ENCODE results near the gene AQP2. TPM values are rescaled to one million over a fixed set of nuclear protein-coding genes. Genes with fewer than 3 reads are reported as not detected.
A peak's percentile ranks its signal among the peaks of the same experiment; 100 is the strongest.

The AQP2 gene
- total RNA-seq, 1 donor from 2014 or later = not detected

DNA sequence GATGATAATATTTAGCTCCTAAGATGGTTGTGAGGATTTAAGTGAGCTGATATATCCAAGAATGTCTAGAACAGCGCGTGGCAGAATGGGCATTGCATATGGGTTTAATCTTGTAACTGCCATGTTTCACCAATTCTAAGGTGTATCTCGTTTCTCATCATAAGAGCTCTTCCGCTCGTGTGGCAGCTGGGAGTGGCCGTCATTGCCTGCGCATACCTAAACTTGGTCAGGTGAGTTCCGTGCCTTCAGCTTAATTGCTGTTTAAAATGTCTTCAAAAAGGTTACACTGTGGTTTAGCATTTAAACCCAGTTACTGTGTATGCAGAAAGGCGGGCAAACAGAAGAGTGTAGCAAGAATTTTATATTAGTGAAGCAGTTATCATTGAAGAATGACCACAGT is 4.5 kb upstream of the AQP2 start:
- intact Hi-C loops (cut with micrococcal nuclease) = loop anchor here (10.0 kb wide), 1 partner anchor 81 kb away; no protein-coding TSS in a partner anchor
- Histone ChIP-seq H3K4me3 (no peak overlapping the region), H3K4me1 (peaks cover 12% of the 10 kb centered on the region), H3K36me3 (no peaks in the 10 kb centered on the region), H3K27ac (replicated peaks) (peak overlapping the region; percentile 49), H3K9me3 (replicated peaks) (no peaks in the 10 kb centered on the region), H3K27me3 (ENCODE audit: low read depth) (peaks cover 12% of the 10 kb centered on the region)
- TF ChIP-seq CTCF (IDR thresholded peaks at IDR 0.05; ENCODE audit: borderline replicate concordance) = no peak
- DNase-seq = no peak

DNA sequence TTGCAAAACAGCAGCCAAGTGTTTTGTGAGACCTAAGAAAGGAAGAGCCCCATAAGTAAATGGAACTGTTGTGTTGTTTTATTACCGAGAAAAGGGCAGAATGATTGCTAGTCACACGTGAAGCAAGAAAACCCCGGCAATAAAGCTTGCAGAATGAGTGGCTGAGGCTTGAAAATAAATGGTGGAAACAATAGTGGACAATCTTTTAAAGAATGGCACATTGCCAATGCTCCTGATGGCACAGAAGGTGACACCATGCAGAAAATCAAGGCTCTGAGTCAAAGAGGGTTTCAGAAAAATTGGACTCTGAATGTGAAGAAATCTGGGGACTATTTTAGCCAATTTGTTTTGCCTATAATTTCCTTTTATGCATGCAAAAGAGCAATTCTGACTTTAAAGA is 4.0 kb upstream of the AQP2 start:
- intact Hi-C loops (cut with micrococcal nuclease) = loop anchor here (10.0 kb wide), 1 partner anchor 82 kb away; no protein-coding TSS in a partner anchor
- H3K27ac ChIP-seq (replicated peaks) = no peak overlapping the region
- H3K36me3 ChIP-seq = no peaks in the 10 kb centered on the region
- no peak for TF ChIP-seq CTCF (IDR thresholded peaks at IDR 0.05; ENCODE audit: borderline replicate concordance)
- peaks cover 12% of the 10 kb centered on the region for H3K4me1 ChIP-seq
- H3K27me3 ChIP-seq (ENCODE audit: low read depth) = peaks cover 13% of the 10 kb centered on the region
- no peak for DNase-seq
- H3K4me3 ChIP-seq = no peak overlapping the region
- H3K9me3 ChIP-seq (replicated peaks) = no peaks in the 10 kb centered on the region

DNA sequence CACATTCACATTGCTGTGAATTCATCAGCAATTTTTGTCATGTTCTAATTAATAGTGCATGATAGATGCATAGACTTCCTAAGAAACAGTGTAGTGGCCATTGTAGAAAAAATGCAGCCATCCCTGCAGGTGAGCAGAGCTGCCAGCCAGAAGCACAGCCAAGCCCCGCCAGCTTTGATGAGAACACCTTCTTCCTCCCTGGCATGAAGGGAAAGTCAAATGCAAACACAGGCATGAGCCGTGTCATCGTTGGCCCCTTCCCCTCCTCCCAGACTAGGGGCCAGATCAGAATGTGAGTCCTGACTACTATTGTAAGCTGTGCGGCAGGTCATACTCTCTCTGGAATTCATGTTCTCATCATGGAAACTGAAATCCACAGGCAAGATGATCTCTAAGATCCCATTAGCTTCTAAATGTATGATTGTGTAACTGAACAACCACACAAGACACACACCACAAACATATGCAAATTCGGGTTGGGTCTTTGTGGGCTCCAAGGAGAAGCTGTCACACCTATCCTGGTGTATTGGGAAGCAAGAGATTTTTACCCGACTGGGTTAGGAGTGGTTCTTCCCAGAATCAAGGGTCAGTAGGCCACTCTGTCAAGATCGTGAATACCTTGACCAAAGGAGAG is 2.8 kb upstream of the AQP2 start:
- H3K27ac ChIP-seq (replicated peaks) = no peak overlapping the region
- TF ChIP-seq CTCF (IDR thresholded peaks at IDR 0.05; ENCODE audit: borderline replicate concordance) = no peak
- H3K36me3 ChIP-seq = no peaks in the 10 kb centered on the region
- no peak for DNase-seq
- no peaks in the 10 kb centered on the region for H3K9me3 ChIP-seq (replicated peaks)
- no peak overlapping the region for H3K4me3 ChIP-seq
- H3K4me1 ChIP-seq = peaks cover 12% of the 10 kb centered on the region
- H3K27me3 ChIP-seq (ENCODE audit: low read depth) = peaks cover 16% of the 10 kb centered on the region
- intact Hi-C loops (cut with micrococcal nuclease) = loop anchor here (10.0 kb wide), 1 partner anchor 83 kb away; no protein-coding TSS in a partner anchor

GRCh38 chr12:49948866-49949845 is 1.4 kb upstream of the AQP2 start:
- intact Hi-C loops (cut with micrococcal nuclease) = loop anchor here (10.0 kb wide), 1 partner anchor 84 kb away; no protein-coding TSS in a partner anchor
- Histone ChIP-seq H3K4me3 (no peak overlapping the region), H3K36me3 (no peaks in the 10 kb centered on the region), H3K4me1 (peaks cover 12% of the 10 kb centered on the region), H3K27ac (replicated peaks) (no peak overlapping the region), H3K27me3 (ENCODE audit: low read depth) (peaks cover 25% of the 10 kb centered on the region), H3K9me3 (replicated peaks) (no peaks in the 10 kb centered on the region)
- no peak for TF ChIP-seq CTCF (IDR thresholded peaks at IDR 0.05; ENCODE audit: borderline replicate concordance)
- no peak for DNase-seq

GRCh38 chr12:49949866-49950265 is 671 bp upstream of the AQP2 start:
- TF ChIP-seq CTCF (IDR thresholded peaks at IDR 0.05; ENCODE audit: borderline replicate concordance) = no peak
- H3K27me3 ChIP-seq (ENCODE audit: low read depth) = peaks cover 32% of the 10 kb centered on the region
- peaks cover 11% of the 10 kb centered on the region for H3K4me1 ChIP-seq
- no peaks in the 10 kb centered on the region for H3K9me3 ChIP-seq (replicated peaks)
- H3K4me3 ChIP-seq = no peak overlapping the region
- DNase-seq = no peak
- no peak overlapping the region for H3K27ac ChIP-seq (replicated peaks)
- no peaks in the 10 kb centered on the region for H3K36me3 ChIP-seq
- intact Hi-C loops (cut with micrococcal nuclease) = loop anchor here (10.0 kb wide), 1 partner anchor 85 kb away; no protein-coding TSS in a partner anchor
